ENCODE measurements around the gene FGF18. TPM values are rescaled to one million over a fixed set of nuclear protein-coding genes. Genes with fewer than 3 reads are reported as not detected.

FGF18 gene
- total RNA-seq, 1 experiment from 2014 or later: 2.4 TPM

DNA sequence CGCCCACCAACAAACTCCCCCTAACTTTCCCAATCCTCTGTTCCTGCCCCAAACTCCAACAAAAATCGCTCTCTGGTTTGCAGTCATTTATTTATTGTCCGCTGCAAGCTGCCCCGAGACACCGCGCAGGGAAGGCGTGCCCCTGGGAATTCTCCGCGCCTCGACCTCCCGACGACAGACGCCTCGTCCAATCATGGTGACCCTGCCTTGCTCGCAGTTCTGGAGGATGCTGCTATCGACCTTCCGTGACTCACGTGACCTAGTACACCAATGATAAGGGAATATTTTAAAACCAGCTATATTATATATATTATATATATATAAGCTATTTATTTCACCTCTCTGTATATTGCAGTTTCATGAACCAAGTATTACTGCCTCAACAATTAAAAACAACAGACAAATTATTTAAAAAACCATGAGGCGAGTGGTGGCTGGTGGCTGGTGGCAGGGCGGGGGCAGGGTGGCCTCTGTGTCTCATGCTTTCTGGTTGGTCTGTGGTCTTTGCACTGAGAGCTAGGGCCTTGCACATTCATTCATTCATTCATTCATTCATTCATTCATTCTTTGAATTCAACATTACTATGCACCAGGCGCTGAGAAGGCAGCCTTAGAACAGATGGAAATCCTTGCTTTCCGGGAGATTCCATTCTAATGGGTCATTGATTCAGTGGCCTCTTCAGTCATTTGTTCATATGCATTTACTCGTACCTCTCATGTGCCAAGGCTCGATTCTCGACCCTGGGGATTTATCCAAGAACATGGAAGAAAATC lies 37.9 kb downstream of the FGF18 start:
- in situ Hi-C loops (cut with HindIII; ENCODE audit: low sequenced_read_pairs): no loop called here
- DNase-seq (ENCODE audit: low spot score): no peak

GRCh38 chr5:171459839-171460238 lies 40.4 kb downstream of the FGF18 start:
- in situ Hi-C loops (cut with HindIII; ENCODE audit: low sequenced_read_pairs): no loop called here
- no peak for DNase-seq (ENCODE audit: low spot score)

DNA sequence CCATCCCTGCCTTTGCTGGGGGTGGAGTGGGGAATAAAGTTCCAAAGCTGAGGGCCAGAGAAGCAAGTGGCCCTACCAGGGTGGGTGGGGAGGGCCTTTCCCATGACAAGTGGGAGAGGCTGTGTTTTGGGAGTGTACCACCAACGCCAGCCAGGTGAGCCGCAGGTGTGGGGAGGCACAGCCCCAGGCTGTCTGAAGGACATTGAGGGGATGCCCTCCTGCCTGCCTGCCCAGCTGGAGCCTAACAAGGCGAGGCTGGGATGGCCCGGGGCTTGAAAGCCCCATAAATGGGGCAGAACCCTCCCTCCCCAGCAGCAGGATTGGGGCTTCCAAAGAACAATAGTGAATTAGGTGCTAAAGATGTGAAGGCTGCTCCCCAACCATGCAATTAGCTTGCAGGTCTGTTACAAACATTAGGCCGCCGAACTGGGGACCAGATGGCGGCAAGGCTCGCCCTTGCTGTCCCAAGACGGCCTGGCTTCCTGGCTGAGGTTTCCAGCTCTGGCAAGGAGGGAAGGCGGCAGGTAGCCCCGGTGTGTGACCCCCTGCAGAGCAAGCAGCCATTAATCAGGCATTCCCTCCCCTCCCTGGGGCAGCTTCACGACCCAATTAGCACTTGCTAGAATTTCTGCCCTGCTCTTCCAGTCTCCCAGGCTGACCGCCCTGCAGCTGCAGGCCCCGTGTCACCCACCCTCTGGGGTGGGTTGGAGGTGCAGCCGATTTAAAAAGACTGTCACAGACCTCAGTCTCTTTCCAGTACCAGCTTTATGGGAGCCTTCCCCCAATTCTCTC lies 42.9 kb downstream of the FGF18 start:
- in situ Hi-C loops (cut with HindIII; ENCODE audit: low sequenced_read_pairs): no loop called here
- DNase-seq (ENCODE audit: low spot score): peak; percentile 9

DNA sequence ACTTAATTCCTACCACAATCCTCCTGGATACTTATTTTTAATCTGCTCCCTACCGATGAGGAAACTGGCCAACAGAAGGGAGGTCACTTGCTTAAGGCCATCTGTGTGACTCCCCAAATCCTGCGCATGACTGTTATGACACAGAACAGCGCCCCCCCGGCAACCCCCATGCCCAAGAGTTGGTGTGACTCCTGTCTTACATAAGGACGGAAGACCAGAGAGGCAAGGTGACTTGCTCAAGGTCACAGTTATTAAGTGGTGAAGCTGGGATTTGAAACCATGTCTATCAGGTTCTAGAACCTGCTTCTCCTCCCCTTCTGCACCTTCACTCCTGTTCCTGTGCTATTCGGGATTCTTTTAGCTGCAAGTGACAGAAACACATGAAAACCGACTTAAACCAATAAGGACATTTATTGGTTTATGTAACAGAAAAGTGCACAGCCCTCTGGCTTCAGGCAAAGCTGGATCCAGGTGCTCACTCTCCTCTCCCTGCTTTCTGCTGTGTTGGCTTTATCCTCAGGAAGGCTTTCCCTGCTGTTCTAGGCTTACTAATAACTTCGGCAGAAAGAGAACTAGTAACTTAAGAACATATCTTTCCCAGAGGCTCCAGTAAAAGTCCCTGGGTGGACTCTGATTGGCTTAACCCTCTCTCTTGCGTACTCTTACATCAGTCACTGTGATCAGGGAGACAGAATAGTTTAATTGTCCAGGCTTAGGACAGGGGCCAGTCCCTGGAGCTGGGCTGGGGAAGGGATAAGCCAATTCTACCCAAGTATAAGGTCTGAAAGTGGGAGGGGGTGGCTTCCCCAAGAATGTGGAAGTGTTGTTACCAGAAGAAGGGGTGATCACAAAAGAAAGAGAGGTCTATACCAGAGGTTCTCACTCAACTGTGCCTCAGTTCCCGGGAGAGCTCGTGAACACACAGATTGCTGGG lies 43.7 kb downstream of the FGF18 start:
- DNase-seq (ENCODE audit: low spot score): no peak
- in situ Hi-C loops (cut with HindIII; ENCODE audit: low sequenced_read_pairs): no loop called here

DNA sequence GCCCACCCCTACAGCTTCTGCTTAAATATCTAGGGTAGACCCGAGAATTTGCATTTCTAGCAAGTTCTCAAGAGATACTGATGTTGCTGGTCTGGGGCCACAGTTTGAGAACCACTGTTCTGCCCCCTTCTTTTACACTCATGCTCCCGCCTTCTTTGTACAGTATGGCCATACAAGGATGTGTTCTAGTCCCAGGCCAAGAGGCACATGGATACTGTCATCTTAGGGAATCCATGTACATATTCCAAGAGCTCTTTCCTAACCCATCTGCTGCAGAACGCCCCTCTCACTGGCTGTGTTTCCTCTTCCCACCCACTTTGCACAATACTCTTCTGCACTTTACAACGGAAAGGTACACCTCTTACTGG lies 44.4 kb downstream of the FGF18 start:
- in situ Hi-C loops (cut with HindIII; ENCODE audit: low sequenced_read_pairs): no loop called here

DNA sequence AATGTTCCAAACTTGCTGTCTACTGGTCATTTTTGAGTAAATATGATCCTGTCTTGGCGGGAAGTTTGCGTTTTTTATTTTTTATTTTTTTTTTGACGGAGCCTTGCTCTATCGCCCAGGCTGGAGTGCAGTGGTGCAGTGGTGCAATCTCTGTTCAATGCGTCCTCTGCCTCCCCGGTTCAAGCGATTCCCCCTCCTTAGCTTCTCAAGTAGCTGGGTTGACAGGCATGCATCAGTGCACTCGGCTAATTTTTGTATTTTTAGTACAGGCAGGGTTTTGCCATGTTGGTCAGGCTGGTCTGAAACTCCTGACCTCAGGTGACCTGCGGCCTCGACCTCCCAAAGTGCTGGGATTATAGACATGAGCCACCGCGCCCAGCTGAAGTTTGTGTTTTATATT lies 45.4 kb downstream of the FGF18 start:
- in situ Hi-C loops (cut with HindIII; ENCODE audit: low sequenced_read_pairs): no loop called here
- no peak for DNase-seq (ENCODE audit: low spot score)

More for the DNA sequence above, 44.4 kb downstream of the FGF18 start:
- DNase-seq (ENCODE audit: low spot score): no peak

- in situ Hi-C loops (cut with HindIII; ENCODE audit: low sequenced_read_pairs): no loop called here
- DNase-seq (ENCODE audit: low spot score): no peak
These were observed 47.7 kb downstream of the FGF18 start for GRCh38 chr5:171467107-171467506.

DNA sequence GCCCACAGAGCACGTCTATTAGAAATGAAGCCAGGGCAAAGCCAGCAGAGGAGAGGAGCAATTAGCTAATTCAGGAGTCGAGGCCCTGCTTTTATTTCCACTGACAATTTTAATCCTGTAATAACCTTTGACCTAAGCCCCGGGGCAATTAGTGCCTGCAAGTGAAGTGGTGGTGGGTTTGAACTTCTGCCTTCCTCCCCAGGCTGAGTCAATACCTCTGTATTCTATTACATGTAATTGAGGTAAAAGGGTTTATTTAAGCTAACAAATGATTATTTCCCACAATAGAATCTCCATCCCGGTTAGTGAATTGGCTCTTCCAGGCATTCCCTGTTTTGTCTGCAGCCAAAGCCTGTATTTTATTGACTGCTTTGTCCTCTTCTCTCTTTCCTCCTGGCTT lies 49.9 kb downstream of the FGF18 start:
- DNase-seq (ENCODE audit: low spot score): no peak
- in situ Hi-C loops (cut with HindIII; ENCODE audit: low sequenced_read_pairs): no loop called here

GRCh38 chr5:171470420-171470819 lies 51.0 kb downstream of the FGF18 start:
- in situ Hi-C loops (cut with HindIII; ENCODE audit: low sequenced_read_pairs): no loop called here
- no peak for DNase-seq (ENCODE audit: low spot score)

- in situ Hi-C loops (cut with HindIII; ENCODE audit: low sequenced_read_pairs): no loop called here
These were observed 54.9 kb downstream of the FGF18 start for GRCh38 chr5:171474230-171474813.

DNA sequence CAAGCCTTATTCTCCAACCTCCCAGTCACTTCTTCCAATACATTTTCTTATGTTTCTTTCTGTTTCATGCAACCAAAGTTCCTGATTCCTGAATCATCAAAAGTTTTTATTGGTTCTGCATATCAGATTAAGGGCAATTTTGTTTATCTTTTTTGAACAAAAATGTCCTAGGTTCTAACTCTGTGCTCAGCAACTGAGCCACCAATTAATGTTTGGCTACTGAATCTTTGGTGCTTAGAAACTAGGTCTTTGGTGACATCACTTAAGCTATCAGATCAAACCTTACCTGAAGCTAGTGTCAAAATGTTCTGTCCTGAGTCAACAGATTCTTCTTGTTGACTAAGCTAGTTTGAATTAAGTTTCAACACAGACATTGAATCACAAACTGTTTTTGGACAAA lies 56.1 kb downstream of the FGF18 start:
- no peak for DNase-seq (ENCODE audit: low spot score)
- in situ Hi-C loops (cut with HindIII; ENCODE audit: low sequenced_read_pairs): no loop called here

More at GRCh38 chr5:171474230-171474813, 54.9 kb downstream of the FGF18 start:
- no peak for DNase-seq (ENCODE audit: low spot score)

DNA sequence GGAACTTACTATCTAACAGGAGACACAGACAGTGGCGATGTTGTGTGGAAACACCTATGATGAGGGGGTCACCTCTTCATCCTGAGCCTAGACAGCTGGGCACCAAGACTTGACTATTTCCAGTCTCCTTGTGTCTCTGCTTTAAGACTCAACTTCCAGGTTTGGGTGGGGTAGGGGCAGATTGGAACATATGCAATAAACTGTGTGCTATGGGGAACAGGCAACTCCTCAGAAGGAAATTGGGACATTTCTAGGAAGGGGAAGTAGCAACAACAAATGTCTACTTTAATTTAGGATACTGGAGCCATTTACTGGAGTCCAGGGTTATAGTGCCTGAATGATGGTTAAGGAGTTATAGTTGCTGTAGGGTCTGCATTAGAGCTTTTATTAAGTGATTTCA lies 57.3 kb downstream of the FGF18 start:
- in situ Hi-C loops (cut with HindIII; ENCODE audit: low sequenced_read_pairs): no loop called here
- DNase-seq (ENCODE audit: low spot score): no peak

GRCh38 chr5:171477101-171477500 lies 57.7 kb downstream of the FGF18 start:
- DNase-seq (ENCODE audit: low spot score): no peak
- in situ Hi-C loops (cut with HindIII; ENCODE audit: low sequenced_read_pairs): no loop called here

DNA sequence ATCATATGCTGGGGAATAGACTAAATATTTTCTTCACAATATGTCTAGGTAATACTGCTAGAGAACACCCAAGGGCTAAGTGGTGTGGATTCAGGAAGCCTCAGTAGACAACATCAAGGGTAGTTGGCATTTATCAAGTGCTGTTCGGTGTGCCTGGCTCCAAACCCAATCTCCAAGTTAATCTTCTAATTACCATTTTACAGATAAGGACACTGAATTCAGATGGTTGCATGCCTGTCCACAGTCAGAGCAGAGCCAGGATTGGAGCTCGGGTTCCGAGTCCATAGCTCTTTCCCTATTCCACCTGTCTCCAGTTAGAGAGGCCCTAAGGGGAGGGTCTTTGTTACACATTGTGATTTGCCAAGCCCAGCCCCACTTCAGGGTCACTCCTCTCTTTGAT lies 58.2 kb downstream of the FGF18 start:
- DNase-seq (ENCODE audit: low spot score): no peak
- in situ Hi-C loops (cut with HindIII; ENCODE audit: low sequenced_read_pairs): no loop called here

DNA sequence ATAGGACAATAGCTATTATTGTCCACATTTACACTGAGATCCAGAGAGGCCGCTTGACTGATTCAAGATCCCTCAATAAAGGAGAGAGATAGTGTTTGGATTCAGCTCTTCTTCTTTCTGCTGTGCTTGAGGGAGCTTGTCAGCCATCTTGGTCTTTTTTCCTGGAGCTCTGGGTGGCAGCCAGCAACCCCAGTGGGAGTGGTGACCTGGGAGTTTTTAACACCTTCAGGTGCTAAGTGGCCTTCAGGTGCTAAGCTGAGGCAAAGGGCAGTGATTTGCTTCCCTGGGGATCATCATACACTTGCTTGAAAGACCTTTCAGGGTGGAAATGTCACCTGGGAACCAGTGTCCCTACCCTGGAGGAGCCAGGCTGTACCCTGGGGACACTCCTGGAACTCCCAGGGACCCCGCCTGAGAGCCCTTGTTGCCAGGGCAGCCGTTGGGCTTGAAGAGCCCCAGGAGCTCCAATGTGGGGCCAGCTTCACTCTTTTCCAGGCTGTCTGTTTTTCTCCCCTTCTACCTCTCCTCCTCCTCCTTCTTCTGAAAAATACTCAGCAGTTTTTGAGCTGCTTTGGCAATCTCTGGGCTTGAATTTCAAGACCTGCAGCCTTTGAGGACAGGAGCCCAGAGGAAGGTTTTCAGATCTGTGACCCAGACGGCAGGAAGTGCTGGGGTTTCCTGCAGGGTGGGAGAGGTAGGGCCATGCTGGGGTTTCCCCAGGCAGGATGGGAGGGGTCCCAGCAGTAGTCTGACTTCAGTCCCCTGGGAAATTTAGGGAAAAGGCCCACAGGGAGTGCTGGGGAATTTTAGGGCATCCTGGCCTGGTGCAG lies 59.7 kb downstream of the FGF18 start:
- in situ Hi-C loops (cut with HindIII; ENCODE audit: low sequenced_read_pairs): no loop called here

GRCh38 chr5:171479776-171480125 lies 60.3 kb downstream of the FGF18 start:
- in situ Hi-C loops (cut with HindIII; ENCODE audit: low sequenced_read_pairs): no loop called here
- no peak for DNase-seq (ENCODE audit: low spot score)

More for the DNA sequence above, 59.7 kb downstream of the FGF18 start:
- no peak for DNase-seq (ENCODE audit: low spot score)

DNA sequence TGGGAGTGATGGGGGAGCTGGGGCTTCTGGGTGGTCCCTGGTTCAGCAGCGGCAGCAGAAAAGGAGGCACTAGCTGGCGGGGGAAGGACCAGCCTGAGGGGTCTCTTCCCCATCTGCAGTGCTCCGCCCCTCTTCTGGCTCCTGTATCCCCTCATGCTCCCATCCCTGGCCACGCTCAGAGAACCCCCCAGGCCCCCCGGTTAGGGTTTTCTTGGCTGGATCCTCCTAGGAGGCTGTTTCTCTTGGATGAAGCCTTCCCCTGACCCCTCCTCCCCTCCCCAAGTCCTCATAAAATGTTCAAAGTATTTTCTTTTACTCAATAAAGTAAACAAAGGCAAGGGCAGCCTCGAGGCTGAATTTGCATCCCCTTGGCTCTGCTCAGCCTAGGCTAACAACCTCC lies 60.8 kb downstream of the FGF18 start:
- in situ Hi-C loops (cut with HindIII; ENCODE audit: low sequenced_read_pairs): no loop called here
- no peak for DNase-seq (ENCODE audit: low spot score)

DNA sequence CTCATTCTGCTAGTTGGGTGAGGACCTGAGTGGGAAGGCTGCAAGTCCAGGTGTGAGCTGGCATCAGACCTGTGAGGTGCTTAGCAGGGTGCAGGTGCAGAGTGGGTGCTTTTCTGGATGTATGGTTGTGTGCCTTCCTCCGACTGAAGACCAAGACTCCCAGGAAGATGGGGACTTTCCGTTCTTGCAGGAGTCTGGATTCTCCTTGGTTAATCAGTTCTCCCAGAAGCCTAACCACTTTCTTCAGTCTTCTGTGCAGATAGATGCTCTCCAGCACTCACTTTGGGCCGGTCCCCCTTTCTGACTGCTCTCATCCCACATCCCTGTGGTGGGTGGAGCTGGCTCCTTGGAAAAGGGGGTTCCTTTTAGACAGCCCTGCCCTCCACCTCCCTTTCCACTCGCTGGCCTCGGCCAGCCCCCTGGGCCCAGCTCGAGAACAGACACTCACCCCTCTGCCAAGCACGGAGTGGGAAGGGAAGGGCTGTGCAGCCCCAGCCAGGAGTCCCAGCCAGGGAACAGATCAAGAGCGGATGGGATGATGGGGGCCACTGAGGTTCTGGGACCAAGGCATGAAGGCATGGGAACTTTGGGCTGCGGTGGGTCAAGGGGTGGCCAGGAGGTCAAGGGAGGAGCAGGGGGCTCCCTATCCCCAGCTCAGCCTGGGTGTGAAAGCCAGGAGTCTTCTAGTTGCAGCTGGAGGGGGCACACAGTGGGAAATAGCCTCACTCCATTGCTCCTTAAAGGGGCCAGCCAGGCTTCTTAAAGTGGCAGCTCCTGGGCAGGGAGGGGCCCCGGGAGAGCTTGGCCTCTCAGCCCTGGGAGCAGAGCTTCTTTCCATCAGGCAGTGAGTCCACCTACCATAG lies 62.4 kb downstream of the FGF18 start:
- DNase-seq (ENCODE audit: low spot score): no peak

More for the DNA sequence above, 62.4 kb downstream of the FGF18 start:
- in situ Hi-C loops (cut with HindIII; ENCODE audit: low sequenced_read_pairs): no loop called here
